HG02840 (cell line): ENCODE measurements around the gene GNG8.

ENCODE experiments used
- ATAC-seq: cut with Tn5 transposase; IDR thresholded peaks from one replicate; pipeline ENCODE4 v1.9.1; 2021; ENCODE audit warnings: mild to moderate bottlenecking, moderate library complexity, moderate number of reproducible peaks; ENCODE audit not compliant: unreplicated experiment, low FRiP score

Gene GNG8

DNA sequence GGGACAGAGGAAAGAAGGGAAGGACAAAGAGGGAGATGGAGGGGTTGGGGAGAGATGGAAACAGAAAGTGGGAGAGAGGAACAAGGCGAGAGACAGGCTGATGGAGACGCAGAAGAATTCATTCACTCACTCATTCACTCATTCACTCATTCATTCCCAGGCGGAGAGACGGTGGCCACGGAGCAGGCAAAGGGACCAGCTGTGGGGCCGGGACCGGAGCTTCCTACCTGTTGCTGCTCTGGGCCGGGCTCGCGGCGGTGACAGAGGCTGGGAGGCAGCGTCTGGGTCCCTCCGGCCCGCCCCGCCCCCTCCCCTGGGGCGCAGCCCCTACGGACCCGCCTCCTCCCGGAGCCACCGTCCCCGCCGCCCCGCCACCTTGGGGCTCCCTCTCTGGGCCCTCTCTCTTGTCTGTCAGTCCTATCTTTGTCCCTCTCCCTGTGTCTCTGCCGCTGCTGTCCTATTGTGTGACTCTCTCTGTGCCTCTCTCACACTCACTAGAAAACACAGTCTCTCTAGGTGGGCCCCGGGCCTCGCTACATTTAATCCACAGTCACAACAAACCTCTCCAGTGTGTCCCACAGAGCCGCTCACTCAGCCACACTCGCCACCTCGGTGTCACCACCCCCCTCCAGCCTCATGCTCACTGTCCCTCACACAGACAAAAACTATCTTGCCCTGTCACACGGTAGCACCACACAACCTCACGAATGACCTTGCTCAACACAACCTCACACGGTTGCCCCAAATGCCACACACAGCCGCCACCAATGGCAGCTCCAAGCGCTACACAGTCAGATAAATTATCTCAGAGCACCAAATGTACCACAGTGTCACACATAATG, at the start of gene GNG8:
Gene GNG8, minus strand, starts transcription at position 283 of the 842 bp plus-strand sequence. CDS start 1,520 bp downstream, outside the sequence.
- no peak for ATAC-seq

GRCh38 chr19:46685189-46685588, 49.2 kb upstream of the GNG8 start:
- ATAC-seq = no peak

GRCh38 chr19:46678110-46678732, 42.2 kb upstream of the GNG8 start:
- ATAC-seq = no peak

GRCh38 chr19:46674416-46675178, 38.6 kb upstream of the GNG8 start:
- ATAC-seq = no peak

GRCh38 chr19:46670813-46671212, 34.8 kb upstream of the GNG8 start:
- no peak for ATAC-seq

GRCh38 chr19:46668662-46669061, 32.7 kb upstream of the GNG8 start:
- ATAC-seq = no peak

- ATAC-seq = no peak
Observed at GRCh38 chr19:46665072-46665471, 29.1 kb upstream of the GNG8 start.

GRCh38 chr19:46661735-46662592, 26.0 kb upstream of the GNG8 start:
- no peak for ATAC-seq

DNA sequence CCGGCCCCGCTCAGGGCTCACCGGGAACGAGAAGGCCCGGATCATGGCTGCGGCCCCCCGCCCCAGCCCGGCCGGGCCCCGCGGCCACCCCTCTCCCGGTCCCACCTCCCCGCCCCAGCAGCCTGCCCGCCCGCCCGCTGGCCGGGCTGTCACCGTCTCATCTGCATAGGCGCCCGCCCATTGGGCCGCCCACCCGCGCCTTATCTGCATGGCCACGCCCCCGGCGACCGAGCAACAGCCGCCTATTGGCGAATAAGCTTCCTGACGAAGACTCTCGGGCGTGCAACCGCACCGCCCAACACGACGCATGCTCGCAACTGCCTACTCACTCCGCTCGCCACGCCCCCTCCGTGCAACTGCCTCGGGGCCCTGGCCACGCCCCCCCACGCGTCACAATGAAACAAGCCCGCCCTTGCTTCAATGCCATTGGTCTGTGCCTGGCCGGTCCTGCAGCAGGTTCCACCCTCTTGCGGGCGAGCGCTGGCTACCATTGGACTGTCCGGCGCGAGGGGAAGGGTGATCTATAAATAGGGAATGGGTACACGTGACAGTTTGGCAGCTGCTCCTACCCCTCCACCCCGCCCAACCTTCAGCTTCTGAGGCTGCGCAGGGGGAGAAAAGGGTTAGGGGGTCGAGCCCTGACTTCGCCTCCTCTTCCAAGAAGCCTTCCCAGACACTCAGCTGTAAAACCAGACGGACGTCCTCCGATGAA, 25.2 kb upstream of the GNG8 start, which contains the start of gene DACT3:
Gene DACT3, minus strand, starts transcription at position 163 of the 712 bp plus-strand sequence. Its CDS starts 118 bp downstream, at position 45.
- peak; percentile 93 for ATAC-seq

DNA sequence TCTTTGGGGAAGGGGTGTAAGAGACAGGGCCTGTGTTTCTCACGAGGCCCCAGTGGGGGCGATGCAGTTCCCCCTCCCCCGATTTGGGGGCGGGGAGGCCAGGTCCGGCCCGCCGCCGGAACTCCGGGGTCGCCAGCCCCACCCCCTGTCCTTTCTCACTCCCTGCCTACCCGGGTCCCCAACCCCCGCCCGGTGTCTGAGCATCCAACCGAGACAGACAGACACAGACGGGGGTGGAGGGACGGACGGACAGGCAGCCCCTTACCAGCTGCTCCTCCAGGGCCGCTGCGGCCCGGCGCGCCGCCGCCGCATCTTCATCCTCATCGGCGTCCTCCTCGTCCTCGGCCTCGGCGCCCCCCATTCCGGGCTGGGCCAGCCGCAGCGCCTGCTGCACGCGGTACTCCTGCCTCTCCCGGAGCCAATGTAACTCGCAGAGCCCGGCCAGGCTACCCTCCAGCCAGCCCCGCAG, 24.6 kb upstream of the GNG8 start:
- ATAC-seq = peak; percentile 2

DNA sequence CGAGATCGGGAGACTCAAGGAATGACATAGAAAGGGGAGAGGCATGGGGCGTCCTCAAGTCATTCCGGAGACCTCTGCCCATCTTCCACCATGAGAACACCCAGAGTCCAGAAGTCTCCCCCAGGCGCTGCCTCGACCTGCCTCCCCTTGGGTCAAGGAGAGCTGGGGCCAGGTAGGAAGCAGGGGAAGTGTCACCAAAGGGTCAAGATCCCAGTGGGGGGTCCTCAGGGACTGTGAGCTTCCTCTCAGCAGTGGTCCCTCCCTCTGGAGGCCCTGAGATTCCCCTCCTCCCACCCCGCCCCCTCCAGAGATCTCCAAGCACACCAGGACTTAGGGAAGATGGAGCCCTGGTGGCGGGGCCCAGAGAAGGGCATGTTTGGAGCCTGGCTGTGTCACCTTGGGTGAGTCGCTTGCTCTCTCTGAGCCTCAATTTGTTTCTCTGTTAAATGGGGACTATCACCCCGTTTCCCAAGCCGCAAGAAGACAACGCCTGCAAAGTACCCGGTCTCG, 24.1 kb upstream of the GNG8 start:
- no peak for ATAC-seq

DNA sequence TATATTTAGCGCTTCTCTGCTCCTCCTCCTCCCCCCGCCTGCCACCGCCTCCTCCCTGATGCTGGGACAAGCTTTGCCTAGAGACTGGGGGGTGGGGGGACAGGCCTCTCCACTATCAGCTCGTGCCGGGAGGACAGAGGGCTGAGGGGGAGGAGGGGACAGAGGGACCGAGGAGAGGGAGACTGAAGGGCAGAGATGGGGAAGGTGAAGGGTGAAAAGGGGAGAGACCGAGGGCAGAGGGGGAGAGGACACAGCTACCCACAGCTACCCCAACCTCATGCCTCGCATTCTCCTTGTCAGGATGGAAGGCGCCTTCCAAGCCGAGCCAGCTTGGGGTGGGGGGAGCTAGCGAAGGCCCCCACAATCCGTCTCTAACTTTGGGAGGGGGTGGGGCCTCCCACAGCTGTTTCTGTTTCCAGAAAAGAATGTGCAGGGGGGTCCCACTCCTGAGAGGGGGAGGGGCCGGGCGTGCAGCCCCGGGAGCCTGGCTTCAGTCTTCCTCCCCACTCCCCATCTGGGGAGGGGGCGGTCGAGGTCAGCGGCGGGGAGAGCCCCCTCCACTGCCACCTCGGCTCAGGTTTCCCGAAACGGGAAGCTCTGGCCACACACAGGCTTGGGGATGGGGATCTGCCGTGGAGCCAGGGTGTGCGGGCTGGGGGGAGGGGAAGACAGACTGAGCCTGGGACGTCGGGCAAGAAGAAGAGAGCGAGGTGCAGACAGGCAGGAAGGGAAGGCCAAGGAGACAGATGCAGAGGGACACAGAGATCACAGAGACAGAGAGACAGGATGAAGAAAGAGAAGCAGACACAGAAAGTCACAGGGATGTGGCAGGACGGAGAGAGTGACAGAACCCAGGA, 23.4 kb upstream of the GNG8 start:
- no peak for ATAC-seq

DNA sequence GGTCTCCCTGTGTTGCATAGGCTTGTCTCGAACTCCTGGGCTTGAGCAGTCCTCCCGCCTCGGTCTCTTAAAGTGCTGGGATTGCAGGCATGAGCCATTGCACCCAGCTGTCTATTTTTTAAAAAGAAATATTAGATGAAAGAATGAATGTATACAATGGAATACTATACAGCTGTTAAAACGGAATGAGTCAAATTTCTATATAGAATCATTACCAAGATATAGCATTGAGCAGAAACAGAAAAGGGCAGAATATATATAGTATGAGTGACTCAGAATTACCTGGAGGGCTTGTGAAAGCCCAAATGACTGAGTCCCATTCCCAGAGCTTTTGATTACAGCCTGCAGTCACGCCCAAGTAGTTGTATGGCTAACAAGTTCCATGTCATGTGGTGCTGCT, 20.5 kb upstream of the GNG8 start:
- ATAC-seq = no peak

- no peak for ATAC-seq
Observed at GRCh38 chr19:46654621-46655152, 18.7 kb upstream of the GNG8 start.

- ATAC-seq = no peak
Observed at GRCh38 chr19:46650445-46650844, 14.4 kb upstream of the GNG8 start.

DNA sequence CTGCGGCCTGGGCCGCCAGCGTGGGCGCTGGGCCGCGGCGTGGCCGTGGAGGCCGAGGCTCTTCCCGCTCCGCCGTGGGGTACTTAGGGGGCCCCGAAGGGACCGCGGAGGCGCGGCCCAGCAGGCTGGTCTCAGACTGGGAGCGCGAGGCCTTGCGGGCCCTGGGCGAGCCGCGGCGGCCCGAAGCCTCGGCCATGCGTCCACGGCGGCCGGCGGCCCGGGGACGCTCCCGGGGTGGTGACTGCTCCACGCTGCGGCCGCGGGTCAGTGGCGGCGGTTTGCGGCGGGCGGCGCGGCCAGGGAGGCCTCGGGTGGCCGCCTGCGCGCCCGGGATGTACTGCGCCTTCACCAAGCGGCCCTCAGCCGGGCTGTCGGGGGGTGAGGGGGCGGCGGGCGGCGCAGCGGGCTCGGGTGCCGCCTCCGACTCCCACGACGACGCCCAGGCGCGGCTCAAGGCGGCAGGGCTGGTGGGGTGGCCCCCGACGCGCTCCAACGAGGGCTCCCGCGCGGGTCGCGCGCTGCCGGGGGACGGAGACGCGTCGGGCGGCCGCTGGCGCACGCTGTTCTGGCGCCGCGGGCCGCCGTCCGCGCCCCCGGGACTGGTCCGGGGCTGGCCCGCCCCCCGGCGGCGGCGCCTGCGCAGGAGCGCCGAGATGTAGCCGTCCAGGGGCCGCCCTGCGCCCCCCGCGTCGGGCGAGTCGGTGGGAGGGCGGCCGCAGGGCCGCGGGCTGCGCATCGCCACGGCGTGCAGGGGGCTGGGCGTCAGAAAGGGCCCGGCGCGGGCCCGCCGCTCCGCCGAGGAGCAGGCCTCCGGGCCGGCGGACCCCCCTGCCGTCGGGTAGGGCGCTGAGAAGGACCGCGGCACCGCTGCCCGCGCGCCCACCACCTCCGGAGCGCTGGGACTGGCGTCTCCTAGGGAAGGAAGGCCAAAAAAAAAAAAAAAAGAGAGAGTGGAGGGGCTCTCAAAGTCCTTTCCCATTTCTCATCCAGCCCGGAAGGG, 13.3 kb upstream of the GNG8 start:
- no peak for ATAC-seq
